ENCODE measurements around the gene POU2F3.

DNA sequence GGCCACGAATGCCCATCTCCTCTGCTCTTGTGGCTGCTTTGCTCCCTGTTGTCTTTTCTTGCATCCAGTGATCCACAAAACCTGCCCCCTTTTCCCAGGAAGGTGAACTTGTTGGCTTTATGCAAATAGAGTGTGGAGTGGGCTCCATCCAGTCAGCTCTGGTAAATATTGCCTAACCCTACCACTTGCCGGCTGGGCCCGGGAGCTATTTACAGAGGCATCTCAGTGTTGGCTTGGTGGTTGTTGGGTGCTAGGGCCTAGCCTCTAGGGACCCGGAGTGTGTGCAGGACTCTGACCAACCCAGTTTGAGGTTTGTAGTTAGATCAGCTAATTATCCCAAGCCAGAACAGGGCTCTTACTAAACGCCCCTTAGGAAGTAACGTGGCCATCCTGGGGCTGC is 44.3 kb downstream of the POU2F3 start:
- TF ChIP-seq EZH2 (IDR thresholded peaks at IDR 0.05; ENCODE audit: low read length, missing control alignments): no peak
- TF ChIP-seq, protein P1, sequence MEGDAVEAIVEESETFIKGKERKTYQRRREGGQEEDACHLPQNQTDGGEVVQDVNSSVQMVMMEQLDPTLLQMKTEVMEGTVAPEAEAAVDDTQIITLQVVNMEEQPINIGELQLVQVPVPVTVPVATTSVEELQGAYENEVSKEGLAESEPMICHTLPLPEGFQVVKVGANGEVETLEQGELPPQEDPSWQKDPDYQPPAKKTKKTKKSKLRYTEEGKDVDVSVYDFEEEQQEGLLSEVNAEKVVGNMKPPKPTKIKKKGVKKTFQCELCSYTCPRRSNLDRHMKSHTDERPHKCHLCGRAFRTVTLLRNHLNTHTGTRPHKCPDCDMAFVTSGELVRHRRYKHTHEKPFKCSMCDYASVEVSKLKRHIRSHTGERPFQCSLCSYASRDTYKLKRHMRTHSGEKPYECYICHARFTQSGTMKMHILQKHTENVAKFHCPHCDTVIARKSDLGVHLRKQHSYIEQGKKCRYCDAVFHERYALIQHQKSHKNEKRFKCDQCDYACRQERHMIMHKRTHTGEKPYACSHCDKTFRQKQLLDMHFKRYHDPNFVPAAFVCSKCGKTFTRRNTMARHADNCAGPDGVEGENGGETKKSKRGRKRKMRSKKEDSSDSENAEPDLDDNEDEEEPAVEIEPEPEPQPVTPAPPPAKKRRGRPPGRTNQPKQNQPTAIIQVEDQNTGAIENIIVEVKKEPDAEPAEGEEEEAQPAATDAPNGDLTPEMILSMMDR (conservative IDR thresholded peaks at IDR 0.05 in 1 of 2, IDR thresholded peaks at IDR 0.05 in 1 of 2; ENCODE audit: low read depth in 1 of 2, low read length in 2 of 2): no peak
